HPDE6-E6E7 (cell line): ENCODE measurements around the gene GRID2.
"Not testable (repeated sequence)": the region's sequence is repeated elsewhere in the genome, so short reads cannot be mapped to it uniquely, and the experiment has no call there.

Experiments used
- DNase-seq: peaks from one replicate; pipeline ENCODE4 v3.0.0; 2011; ENCODE audit warnings: missing footprints; ENCODE audit errors: extremely low spot score

Gene GRID2

GRCh38 chr4:92305148-92305877, 1.5 kb downstream of the GRID2 start:
- DNase-seq = peak; percentile 28

- DNase-seq = no peak
Measured at GRCh38 chr4:92305878-92306520, 2.2 kb downstream of the GRID2 start.

GRCh38 chr4:92307181-92307580, 3.4 kb downstream of the GRID2 start:
- no peak for DNase-seq

GRCh38 chr4:92307866-92308265, 4.1 kb downstream of the GRID2 start:
- no peak for DNase-seq

- no peak for DNase-seq
Measured at GRCh38 chr4:92317047-92317446, 13.3 kb downstream of the GRID2 start.

- DNase-seq = no peak
Measured at GRCh38 chr4:92328095-92328494, 24.3 kb downstream of the GRID2 start.

- no peak for DNase-seq
Measured at GRCh38 chr4:92333016-92333415, 29.2 kb downstream of the GRID2 start.

- no peak for DNase-seq
Measured at GRCh38 chr4:92334716-92335350, 31.1 kb downstream of the GRID2 start.

- no peak for DNase-seq
Measured at GRCh38 chr4:92339676-92340075, 35.9 kb downstream of the GRID2 start.

GRCh38 chr4:92344216-92344615, 40.5 kb downstream of the GRID2 start:
- DNase-seq = no peak

- DNase-seq = no peak
Measured at GRCh38 chr4:92346289-92346688, 42.5 kb downstream of the GRID2 start.

- DNase-seq = no peak
Measured at GRCh38 chr4:92357966-92358365, 54.2 kb downstream of the GRID2 start.

- DNase-seq = no peak
Measured at GRCh38 chr4:92359491-92359890, 55.7 kb downstream of the GRID2 start.

- no peak for DNase-seq
Measured at GRCh38 chr4:92362028-92362427, 58.3 kb downstream of the GRID2 start.

- DNase-seq = no peak
Measured at GRCh38 chr4:92368653-92369052, 64.9 kb downstream of the GRID2 start.

GRCh38 chr4:92381616-92382015, 77.8 kb downstream of the GRID2 start:
- DNase-seq = no peak

GRCh38 chr4:92382128-92382527, 78.4 kb downstream of the GRID2 start:
- DNase-seq = no peak

- peak; percentile 8 for DNase-seq
Measured at GRCh38 chr4:92387459-92388069, 83.8 kb downstream of the GRID2 start.

- no peak for DNase-seq
Measured at GRCh38 chr4:92399032-92399431, 95.3 kb downstream of the GRID2 start.

- not testable (repeated sequence) for DNase-seq
Measured at GRCh38 chr4:92403525-92403924, 99.8 kb downstream of the GRID2 start.

GRCh38 chr4:92406488-92406887, 102.7 kb downstream of the GRID2 start:
- no peak for DNase-seq

GRCh38 chr4:92421920-92422319, 118.2 kb downstream of the GRID2 start:
- no peak for DNase-seq
